K562 (cell line): ENCODE measurements around the gene DPY19L1.
"Not testable (repeated sequence)": the region's sequence is repeated elsewhere in the genome, so short reads cannot be mapped to it uniquely, and the experiment has no call there.

ENCODE experiments used
- CHD2 ChIP-seq: IDR thresholded peaks from 2 replicates; pipeline ENCODE4 v1.6.1; 2011; ENCODE audit warnings: low read depth, low read length
- CREBBP ChIP-seq: IDR thresholded peaks from one replicate; pipeline ENCODE4 v1.6.1; 2012; ENCODE audit warnings: low read depth, mild to moderate bottlenecking, control low read depth, inconsistent platforms, low read length
- RFX5 ChIP-seq: IDR thresholded peaks from 2 replicates; pipeline ENCODE4 v1.6.1; 2011; ENCODE audit warnings: low read depth, mild to moderate bottlenecking, improper control_type of control experiment, low read length
- TAF15 ChIP-seq: fragments of 200-400 bp; formaldehyde crosslinking; IDR thresholded peaks from 2 replicates; pipeline ENCODE4 v1.6.1; 2017; ENCODE audit warnings: mild to moderate bottlenecking, low read depth, low read length, moderate library complexity
- UBTF ChIP-seq, 2 experiments: IDR thresholded peaks; 2 replicates each; pipeline ENCODE4 v1.6.1; 2012; ENCODE audit warnings: improper control_type of control experiment in 2 of 2, low read depth in 2 of 2, low read length in 2 of 2, borderline replicate concordance in 1 of 2
- TF ChIP-seq, protein P1 (sequence below): sonication (generic); formaldehyde crosslinking; IDR thresholded peaks from 2 replicates; pipeline ENCODE4 v1.8.0; 2022; ENCODE audit warnings: mild to moderate bottlenecking, missing genetic modification reagents

- not testable (repeated sequence) for TF ChIP-seq CHD2; UBTF (IDR thresholded peaks at IDR 0.05; ENCODE audit: borderline replicate concordance in 1 of 2, low read depth in 2 of 2, low read length in 2 of 2); CREBBP; RFX5; TAF15
- TF ChIP-seq, protein P1, sequence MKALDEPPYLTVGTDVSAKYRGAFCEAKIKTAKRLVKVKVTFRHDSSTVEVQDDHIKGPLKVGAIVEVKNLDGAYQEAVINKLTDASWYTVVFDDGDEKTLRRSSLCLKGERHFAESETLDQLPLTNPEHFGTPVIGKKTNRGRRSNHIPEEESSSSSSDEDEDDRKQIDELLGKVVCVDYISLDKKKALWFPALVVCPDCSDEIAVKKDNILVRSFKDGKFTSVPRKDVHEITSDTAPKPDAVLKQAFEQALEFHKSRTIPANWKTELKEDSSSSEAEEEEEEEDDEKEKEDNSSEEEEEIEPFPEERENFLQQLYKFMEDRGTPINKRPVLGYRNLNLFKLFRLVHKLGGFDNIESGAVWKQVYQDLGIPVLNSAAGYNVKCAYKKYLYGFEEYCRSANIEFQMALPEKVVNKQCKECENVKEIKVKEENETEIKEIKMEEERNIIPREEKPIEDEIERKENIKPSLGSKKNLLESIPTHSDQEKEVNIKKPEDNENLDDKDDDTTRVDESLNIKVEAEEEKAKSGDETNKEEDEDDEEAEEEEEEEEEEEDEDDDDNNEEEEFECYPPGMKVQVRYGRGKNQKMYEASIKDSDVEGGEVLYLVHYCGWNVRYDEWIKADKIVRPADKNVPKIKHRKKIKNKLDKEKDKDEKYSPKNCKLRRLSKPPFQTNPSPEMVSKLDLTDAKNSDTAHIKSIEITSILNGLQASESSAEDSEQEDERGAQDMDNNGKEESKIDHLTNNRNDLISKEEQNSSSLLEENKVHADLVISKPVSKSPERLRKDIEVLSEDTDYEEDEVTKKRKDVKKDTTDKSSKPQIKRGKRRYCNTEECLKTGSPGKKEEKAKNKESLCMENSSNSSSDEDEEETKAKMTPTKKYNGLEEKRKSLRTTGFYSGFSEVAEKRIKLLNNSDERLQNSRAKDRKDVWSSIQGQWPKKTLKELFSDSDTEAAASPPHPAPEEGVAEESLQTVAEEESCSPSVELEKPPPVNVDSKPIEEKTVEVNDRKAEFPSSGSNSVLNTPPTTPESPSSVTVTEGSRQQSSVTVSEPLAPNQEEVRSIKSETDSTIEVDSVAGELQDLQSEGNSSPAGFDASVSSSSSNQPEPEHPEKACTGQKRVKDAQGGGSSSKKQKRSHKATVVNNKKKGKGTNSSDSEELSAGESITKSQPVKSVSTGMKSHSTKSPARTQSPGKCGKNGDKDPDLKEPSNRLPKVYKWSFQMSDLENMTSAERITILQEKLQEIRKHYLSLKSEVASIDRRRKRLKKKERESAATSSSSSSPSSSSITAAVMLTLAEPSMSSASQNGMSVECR: not testable (repeated sequence)
Measured at GRCh38 chr7:34988442-34989125, 48.7 kb downstream of the DPY19L1 start.
